EH (cell line): ENCODE measurements around the gene CHD8.
"Not testable (repeated sequence)": the region's sequence is repeated elsewhere in the genome, so short reads cannot be mapped to it uniquely, and the experiment has no call there.

Source experiments
- DNase-seq: peaks from one replicate; pipeline ENCODE4 v3.0.0-alpha.2; 2015; ENCODE audit warnings: low read depth

CHD8 gene, protein sequence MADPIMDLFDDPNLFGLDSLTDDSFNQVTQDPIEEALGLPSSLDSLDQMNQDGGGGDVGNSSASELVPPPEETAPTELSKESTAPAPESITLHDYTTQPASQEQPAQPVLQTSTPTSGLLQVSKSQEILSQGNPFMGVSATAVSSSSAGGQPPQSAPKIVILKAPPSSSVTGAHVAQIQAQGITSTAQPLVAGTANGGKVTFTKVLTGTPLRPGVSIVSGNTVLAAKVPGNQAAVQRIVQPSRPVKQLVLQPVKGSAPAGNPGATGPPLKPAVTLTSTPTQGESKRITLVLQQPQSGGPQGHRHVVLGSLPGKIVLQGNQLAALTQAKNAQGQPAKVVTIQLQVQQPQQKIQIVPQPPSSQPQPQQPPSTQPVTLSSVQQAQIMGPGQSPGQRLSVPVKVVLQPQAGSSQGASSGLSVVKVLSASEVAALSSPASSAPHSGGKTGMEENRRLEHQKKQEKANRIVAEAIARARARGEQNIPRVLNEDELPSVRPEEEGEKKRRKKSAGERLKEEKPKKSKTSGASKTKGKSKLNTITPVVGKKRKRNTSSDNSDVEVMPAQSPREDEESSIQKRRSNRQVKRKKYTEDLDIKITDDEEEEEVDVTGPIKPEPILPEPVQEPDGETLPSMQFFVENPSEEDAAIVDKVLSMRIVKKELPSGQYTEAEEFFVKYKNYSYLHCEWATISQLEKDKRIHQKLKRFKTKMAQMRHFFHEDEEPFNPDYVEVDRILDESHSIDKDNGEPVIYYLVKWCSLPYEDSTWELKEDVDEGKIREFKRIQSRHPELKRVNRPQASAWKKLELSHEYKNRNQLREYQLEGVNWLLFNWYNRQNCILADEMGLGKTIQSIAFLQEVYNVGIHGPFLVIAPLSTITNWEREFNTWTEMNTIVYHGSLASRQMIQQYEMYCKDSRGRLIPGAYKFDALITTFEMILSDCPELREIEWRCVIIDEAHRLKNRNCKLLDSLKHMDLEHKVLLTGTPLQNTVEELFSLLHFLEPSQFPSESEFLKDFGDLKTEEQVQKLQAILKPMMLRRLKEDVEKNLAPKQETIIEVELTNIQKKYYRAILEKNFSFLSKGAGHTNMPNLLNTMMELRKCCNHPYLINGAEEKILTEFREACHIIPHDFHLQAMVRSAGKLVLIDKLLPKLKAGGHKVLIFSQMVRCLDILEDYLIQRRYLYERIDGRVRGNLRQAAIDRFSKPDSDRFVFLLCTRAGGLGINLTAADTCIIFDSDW (N-terminal part only)

DNA sequence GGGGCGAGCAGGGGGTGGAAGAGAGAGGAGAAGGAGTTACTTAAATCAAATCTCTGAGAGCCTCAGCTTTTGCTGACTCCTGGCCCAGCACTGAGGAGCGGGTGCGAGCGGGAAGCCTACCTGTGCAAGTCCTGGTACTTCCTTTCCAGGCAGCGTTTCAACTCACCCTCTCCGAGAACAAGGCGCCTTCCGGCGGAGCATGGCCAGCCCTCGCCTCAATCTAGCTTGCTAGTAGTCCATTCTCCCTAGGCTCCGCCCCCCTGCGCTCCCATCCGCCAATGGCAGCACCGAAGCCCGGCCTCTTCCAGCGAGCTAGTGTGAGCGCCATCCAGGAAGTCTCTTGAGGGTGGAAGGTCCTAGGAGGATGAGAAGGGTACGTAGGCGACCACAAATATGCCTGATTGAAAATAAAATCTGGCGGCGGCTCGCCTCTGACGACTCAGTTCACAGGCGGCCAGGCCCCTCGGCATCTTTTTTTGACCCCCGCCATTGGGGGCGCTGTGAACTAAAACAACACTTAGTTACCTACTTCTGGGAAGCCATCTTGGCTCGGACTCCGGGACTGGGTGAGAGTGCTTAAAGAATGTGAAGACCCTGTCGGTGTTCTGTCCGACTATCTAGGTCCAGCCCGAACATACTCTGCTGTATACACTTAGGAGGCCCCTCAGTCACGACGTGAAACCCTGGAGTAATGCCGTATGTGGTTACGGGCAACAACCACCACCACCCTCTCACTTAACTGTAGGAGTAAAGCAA, at the start of gene CHD8:
Gene CHD8, minus strand, starts transcription at position 212 of the 756 bp plus-strand sequence. CDS start 24,480 bp downstream, outside the sequence.
- DNase-seq: peak; percentile 100

DNA sequence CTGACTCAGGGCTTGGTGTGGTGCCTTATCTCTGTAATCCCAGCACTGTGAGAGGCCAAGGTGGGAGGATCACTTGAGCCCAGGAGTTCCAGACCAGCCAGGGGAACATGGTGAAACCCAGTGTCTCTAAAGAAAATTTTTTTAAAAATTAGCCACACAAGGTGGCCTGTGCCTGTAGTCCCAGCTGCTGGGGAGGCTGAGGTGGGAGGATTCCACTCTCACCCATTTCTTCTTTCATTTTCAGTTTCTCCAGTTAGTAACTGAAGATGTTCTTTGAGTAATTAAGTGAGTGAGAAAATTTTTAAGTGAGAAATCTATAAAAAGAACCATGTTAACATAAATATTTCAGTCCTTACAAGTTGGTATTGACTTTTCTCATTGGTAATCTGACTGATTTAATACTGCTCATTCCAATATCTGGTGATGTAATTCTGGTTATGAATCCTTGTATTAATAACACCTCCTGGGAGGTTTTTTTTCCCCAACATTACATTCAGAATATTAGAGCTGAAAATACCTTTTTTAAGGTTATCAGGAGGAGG, 49.2 kb upstream of the CHD8 start:
- no peak for DNase-seq

DNA sequence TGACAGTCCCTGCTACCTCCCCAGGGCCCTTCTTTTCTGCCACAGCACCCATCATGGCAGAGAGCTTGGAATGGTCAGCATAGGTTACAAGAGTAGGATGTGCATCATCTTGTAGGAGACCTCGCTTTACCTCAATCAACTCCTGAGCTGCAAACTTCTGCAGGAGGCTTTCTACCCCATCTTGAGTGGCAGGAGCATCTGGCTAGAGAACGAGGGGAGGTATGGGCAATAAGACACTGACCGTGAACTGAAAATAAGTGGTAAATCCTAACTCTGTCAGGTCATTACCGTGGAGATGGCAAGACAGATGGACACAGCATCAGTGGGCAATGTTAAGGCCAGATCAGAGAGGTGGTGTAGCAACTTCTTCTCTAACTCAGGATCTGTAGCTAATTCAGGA, 47.5 kb upstream of the CHD8 start:
- no peak for DNase-seq

DNA sequence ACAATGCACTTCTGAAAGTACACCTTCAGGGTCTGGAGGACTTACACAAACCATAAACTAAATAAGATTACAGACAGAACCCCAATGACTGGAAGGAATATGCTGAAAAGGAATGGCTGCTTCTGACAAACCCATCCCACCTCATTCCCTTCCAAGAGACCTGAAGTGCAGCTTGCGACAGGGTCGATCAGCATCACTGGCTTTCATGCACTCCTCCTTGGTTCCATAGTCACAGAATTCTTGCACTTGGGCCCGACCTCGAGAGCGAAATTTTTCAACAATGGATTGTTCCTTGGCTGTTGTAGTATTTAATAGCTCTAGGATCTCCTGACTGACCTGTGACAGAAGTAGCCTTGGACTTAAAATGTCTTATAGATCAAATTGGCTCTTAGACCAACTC, 45.6 kb upstream of the CHD8 start:
- DNase-seq: no peak

DNA sequence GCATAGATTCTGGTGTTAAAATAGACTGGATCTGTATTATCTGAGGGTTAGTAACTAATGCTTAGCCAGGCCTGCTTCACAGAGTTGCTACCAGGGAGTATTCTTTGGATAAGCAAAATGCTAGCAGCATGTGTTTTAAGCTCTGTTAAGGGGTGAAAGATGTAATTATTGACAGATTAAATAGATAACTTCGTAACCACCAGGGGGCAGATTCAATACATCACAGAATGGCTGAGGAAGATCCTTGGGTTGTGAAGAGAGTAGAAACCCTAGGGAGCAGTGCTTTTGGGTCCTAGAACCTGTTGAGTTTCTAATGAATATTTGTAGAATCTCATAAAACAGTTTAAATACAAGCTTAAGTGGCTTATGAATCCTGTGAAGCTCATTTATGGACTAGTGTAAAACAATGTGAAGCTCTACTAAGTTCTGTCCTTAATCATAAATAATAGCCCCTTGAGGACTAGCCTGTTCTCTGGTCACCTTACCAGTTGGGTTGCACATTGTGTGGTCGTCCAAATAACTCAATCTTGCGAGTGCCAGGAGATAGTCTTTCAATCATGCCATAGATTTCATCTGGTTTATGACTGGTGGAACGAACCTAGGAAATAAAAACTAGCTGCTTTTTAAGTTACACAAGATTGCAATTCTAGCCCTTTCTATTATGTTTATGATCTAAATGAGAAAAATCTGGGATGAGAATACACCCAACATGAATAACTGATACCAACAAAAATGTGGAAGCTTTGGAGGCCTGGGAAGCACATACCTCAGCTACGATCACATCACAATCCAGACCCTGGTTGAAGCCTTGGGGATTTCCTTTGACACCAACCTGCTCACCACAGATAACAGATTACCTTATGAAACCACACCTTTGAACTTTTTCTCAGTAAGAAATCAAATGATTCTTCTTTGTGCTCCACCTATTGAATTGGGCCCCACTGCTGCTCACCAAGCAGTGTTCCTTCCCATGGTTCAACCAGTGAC, 42.9 kb upstream of the CHD8 start:
- peak; percentile 58 for DNase-seq

DNA sequence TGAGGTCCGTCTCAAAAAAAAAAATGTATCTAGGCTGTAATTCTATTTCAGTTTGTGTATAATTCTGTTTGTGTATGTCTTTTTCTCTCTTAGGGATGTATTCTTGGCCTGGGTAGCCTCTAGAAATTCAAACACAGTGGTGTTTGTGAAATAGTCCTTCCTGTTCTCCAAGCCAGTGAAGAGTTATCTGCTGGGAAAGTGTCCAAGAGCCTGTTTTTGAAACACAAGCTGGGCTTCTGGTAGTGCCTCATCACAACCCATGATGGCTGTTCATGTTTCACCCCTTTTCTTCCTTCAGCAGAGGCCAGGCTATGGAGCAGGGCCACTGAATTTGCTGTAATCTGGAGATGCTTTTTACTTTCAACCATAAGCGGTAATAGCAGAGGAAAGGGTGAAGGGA, 40.5 kb upstream of the CHD8 start:
- DNase-seq: no peak

DNA sequence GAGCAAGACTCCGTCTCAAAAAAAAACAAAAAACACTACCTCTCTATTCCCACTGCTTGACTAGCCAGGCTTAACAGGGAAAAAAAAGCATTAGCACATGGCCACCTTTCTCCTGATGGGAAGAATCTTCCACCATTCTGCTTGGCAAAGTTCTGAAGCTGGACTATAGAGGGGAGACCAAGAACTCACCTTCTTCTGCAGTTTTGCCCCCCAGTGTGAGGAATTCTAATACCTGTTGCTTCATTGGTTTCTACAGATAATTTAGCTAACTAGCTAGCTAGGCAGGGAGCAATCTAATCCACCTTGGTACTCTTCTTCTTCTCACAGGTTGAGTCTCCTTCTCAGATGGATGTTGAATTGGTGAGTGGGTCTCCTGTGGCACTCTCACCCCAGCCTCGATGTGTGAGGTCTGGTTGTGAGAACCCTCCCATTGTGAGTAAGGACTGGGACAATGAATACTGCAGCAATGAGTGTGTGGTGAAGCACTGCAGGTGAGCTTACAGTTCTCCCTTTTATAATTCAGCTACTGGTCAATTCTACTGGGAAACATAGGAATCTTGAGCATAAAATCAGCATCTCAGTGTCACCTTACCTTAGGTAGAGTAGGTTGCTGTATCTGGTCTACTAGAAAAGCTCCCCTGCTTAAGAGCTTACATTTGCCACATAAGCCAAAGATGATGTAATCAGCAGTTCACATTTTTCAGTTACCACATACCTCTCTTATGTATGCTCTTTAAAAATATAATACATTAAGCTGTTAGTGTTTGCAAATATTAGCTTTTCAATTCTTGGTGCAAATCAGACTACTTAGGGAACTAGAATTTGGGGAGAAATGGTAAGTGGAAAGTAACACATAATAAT, 39.2 kb upstream of the CHD8 start:
- peak; percentile 44 for DNase-seq

DNA sequence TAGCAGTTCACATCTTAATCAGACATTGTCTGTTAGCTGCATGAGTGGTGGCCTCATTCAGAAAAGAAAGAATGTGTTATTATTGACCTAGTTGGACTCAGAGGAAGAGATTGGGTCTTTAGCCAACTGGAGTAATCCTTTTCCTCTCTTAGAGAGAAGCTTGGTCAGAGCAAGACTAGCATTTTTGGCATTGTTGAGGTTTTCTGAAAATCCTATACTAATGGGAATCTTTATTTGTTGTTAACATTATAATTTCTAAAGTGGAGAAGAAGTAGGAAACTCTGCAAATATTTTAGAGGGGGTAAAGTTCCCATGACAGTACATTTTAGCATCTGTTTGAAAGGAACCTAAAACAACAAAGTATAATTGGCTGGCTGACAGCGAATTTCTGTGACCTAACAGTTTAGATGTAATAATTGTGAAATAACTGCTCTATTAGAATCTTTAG, 30.7 kb upstream of the CHD8 start:
- DNase-seq: peak; percentile 93

DNA sequence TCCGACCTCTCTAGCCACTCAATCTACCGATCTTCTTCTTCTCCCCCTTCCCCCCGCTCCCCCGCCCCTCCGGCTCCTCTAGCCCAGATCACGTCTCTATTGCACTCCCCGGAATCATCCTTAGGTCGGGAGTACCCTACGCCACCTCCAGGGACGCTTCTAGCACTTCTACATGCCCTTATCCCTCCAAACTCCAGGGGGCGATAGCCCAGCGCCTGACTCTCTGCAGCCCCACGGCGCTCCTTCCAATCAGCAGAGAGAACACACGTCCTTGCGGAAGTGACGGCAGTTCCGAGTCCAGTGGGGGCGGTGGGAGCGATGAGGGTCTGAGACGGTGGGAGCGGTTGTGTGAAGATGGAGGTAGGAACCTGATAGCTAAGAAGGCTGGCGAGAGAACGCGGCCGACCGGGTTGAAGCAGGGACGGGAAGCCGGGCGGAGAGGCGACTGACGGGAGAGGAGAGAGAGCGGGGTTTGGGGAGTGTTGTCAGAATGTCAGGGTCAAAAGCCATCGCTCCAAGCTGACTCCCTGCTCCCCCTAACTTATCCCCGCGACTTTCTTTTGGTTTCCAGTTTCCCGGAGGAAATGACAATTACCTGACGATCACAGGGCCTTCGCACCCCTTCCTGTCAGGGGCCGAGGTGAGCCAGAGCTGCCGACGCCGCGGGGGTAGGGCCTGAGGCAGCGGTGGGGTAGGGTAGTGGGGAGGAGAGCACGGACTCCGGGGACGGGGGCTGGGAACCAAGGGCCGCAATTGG, 21.2 kb upstream of the CHD8 start, which contains the start of the genes RAB2B and TOX4:
Gene RAB2B, minus strand, starts transcription at position 35 of the 757 bp plus-strand sequence. CDS start 87 bp downstream, outside the sequence.
Gene TOX4, plus strand, starts transcription at position 271 of the 757 bp plus-strand sequence. Its CDS starts 84 bp downstream, at position 355.
- DNase-seq: peak; percentile 99

DNA sequence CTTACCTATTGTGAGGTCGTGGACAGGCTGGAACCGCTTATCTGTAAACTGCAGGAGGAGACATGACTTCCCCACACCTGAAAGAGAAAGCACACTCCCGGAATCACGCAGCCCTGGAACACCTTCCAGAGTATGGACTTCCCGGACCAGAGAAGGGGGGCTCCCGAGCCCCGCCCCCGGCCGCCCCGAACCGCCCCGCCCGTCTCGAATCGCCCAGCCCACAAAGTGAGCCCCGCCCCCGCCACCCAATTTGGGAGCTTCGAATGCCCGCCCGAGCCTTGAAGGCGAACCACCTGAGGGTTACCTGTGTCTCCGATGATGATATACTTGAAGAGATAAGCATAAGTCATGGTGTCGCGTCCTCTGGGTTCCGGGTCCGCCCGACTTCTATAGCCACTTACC, 20.6 kb upstream of the CHD8 start:
- no peak for DNase-seq

DNA sequence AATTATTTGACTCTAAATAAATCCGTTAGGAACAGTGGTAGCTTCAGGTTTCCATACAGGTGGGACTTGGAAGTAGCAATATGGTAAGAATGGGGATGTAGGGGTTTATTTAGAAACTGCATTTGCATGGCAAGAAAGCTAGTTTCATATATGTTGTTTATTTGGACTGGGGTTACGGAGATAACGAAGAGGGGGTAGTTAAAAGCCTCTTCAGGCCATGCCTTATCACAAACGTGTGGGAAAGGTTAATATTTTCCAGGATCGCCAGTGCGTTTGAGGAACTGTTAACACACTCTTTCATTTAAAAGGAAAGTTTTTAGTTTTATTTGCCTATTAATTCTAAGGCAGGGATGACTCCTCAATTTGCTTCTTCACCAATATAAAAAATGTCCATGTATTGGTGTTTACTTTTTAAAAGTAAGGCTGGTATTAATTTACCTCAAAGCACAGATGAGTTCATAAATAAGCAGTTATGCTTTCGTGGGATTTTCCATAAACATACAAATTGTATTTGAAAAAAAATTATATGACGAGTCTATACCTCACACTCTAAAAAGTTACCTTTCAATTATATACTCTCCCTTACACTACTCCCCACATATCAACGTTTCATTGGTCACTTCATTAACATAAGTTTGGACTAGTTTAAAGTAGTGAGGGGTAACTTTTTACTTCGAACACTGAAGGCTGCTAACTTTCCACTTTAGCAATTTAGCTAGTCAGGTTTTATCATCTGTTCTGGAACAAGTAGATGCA, 20.0 kb upstream of the CHD8 start:
- DNase-seq: no peak

DNA sequence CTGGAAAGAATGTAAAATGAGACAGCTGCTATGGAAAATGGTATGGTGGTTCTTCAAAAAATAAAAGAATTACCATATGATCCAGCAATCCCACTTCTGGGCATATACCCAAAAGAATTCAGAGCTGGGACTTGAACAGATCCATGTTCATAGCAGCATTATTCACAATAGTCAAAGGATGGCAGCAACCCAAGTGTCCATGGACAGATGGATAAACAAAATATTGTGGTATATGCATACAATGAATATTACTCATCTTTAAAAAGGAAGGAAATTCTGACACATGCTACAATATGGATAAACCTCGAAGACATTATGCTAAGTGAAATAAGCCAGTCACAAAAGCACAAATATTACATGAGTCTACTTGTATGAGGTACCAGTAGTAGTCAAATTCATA, 11.7 kb upstream of the CHD8 start:
- DNase-seq: peak; percentile 88

DNA sequence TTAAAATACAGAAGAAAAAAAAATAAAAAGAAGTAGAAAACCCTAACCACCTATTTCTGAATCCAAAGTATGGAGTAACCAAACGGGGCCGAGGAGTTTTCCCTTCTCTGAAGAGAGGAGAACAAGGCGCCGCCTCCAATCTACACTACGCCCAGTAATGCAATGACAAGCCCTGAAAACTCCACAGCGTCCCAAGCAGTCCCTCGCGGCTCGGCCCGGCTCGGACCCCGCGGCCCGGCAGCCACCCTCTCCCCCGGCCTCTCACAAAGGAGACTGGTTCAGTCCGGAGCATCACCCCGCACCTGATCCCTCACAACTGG, 371 bp downstream of the CHD8 start:
- no peak for DNase-seq

DNA sequence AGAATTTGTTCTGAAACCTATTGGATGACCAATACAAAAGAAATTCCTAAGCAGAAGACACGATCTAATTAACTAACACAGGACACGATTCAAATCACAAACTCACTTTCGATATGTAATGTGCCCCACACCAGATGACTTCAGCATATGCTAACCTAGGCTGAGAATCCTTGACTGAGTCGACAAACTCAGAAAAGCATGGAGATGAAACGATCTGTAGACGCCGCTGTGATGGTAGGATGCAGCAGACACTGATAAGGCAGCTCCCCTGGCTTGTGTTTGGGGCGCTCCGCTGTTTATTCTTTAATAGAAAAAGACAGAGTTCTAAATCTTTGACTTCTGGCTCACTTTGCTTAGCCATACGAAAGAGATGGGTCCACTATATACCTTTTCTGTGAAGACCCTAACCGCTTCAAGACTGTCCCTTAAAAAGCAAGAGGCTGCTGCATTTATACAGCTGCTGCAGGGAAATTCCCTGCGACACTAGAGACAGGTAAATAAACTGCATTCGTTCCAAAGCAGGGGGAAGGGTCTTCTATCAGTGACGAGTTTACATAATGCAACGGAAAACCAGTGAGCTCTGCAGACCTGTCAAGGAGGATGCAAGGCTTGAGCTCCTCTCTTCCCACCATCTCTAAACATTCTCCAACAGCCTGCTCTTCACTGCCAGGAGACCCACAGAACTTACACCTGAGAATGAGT, 929 bp downstream of the CHD8 start:
- peak; percentile 11 for DNase-seq

DNA sequence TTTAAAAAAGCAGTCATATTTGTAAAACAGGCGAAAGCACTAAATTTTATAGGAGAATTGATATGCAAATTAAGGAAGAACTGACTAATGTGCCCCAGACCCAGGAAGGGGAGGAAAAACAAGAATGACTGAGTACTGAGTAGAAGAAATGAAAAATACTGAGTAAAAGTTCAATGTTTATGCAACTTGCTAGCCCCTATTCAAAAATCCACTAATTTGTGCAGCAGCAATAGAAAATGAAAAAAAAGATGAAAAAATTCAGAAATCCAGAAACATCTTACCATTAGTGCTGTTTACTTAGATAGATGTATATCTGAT, 6.1 kb downstream of the CHD8 start:
- no peak for DNase-seq

DNA sequence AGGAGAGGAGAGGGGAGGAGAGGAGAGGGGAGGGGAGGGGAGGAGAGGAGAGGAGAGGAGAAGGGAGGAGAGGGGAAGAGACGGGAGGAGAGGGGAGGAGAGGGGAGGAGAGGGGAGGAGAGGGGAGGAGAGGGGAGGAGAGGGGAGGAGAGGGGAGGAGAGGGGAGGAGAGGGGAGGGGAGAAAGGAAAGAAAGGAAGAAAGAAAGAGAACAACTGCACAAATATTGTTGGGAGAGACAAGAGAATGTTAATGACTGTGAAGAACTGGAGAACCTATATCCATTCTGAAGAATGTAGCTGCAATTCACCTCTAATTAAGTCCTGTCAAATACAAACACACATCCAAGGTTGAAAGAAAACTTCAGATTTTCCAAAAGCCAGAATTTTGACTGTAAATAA, 13.3 kb downstream of the CHD8 start:
- DNase-seq: not testable (repeated sequence)

DNA sequence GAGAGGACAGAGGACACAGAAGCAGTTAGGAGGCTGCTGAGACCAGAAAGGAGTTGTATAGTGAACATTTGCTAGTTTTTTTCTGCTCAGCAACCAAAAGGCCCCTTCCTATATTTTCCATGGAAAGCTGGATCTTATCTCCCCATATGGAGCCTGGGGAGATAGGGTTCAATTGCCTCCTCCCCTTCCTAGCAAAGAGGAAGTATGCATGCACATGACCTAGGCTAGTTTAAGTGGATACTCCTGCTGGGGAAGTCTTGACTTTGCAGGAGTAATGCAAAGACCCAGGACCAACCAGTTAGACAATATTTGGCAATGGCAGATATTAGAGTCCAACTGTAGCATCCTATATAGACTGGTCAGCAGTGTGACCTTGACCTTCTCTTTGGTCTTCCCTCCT, 15.1 kb downstream of the CHD8 start:
- DNase-seq: no peak
